GM12874 (cell line): ENCODE data around the gene PTPRF.

Experiments used
- CTCF ChIP-seq: IDR thresholded peaks from 2 replicates; pipeline ENCODE4 v1.5.1; 2011; ENCODE audit warnings: low read depth, mild to moderate bottlenecking, control low read depth, low read length, moderate library complexity; ENCODE audit not compliant: insufficient read depth

The PTPRF gene

GRCh38 chr1:43518935-43519686 lies 11.6 kb upstream of the PTPRF start:
- TF ChIP-seq CTCF = no peak

- TF ChIP-seq CTCF = no peak
These were observed 10.4 kb upstream of the PTPRF start for GRCh38 chr1:43520100-43520778.

GRCh38 chr1:43521078-43521477 lies 9.6 kb upstream of the PTPRF start:
- no peak for TF ChIP-seq CTCF

GRCh38 chr1:43521756-43522155 lies 8.9 kb upstream of the PTPRF start:
- no peak for TF ChIP-seq CTCF

GRCh38 chr1:43522431-43522775 lies 8.3 kb upstream of the PTPRF start:
- no peak for TF ChIP-seq CTCF

GRCh38 chr1:43522776-43523480 lies 7.8 kb upstream of the PTPRF start:
- TF ChIP-seq CTCF = no peak

- TF ChIP-seq CTCF = no peak
These were observed 5.9 kb upstream of the PTPRF start for GRCh38 chr1:43524804-43525203.
